ENCODE data around the gene SLC12A9. TPM values are rescaled to one million over a fixed set of nuclear protein-coding genes. Genes with fewer than 3 reads are reported as not detected.

Gene SLC12A9
- total and polyA plus RNA-seq, 2 of the 8 experiments (the other 6 are each of a cell fraction or from before 2014, with no cell fraction given) = 31.4 to 40.1 TPM

DNA sequence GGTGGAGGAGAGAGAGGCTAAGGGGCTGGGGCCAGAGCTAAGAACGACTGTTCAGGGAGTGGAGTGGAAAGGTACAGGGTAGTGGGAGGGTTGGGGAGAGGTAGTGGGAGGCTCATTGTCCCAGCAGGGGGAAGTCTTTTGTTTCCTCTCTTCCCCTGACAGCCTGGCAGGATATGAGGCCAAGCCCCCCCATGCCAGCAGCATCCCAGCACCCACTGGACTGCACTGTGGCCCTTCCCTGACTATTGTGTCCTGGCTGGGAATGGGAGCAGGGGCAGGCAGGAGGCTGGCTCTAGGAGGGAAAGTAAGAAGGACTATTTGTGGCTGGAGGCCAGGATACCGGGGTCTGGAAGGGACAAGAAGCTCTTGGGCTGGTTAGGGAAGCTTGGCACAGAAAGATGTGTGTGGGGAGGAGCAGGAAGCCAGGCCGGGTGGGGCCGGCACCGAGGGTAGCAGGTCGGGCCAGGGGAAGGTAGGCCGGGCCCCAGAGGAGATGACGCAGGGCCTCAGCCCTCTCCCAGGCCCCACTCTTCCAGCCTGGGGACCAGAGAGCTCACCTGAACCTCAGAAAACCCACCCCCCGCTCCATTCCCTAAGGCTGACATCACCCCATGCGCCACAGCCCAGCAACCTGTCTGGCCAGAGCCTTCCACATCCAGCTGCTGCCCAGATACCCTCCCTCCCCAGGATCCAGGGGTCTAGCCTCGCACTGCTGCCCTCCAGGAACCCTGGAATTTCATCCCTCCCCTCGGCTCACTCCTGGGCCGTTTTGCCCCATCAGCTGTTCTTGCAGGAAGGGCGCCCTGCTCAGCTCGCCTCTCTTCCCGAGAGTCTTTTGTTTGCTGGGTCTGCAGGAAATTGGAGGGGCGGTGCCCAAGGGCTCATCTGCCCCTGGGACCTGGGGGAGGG, 16.4 kb upstream of the SLC12A9 start (continued):
- TF ChIP-seq POU5F1 (IDR thresholded peaks at IDR 0.05; ENCODE audit: low read depth, low read length) (no peak), GTF2F1 (IDR thresholded peaks at IDR 0.05; ENCODE audit: borderline replicate concordance, low read depth, low read length) (no peak), YY1 (IDR thresholded peaks at IDR 0.05; ENCODE audit: low read depth, low read length) (peak; percentile 57; the same call in 1 of the 2 replicates), CHD1 (IDR thresholded peaks at IDR 0.05; ENCODE audit: low read depth, low read length) (no peak), RXRA (IDR thresholded peaks at IDR 0.05; ENCODE audit: insufficient read depth, low read depth, low read length) (no peak), NANOG (IDR thresholded peaks at IDR 0.05; ENCODE audit: insufficient read depth, low read depth, low read length, poor library complexity, severe bottlenecking) (peak; percentile 47), CHD2 (IDR thresholded peaks at IDR 0.05; ENCODE audit: low read length) (no peak), POLR2AphosphoS5 (IDR thresholded peaks at IDR 0.05; ENCODE audit: low read depth, low read length) (peak; percentile 55), CBX8 (IDR thresholded peaks at IDR 0.05; ENCODE audit: borderline replicate concordance, low read depth, low read length) (no peak), JUND (IDR thresholded peaks at IDR 0.05; ENCODE audit: low read length) (peak; percentile 85)
